Measurements from ENCODE around the gene ISG20.

The ISG20 gene

GRCh38 chr15:88695691-88696251 lies 57.0 kb downstream of the ISG20 start:
- DNase-seq, result no peak

- no peak for DNase-seq
These were observed 57.4 kb downstream of the ISG20 start for GRCh38 chr15:88696254-88696653.

GRCh38 chr15:88697276-88697675 lies 58.5 kb downstream of the ISG20 start:
- no peak for DNase-seq

GRCh38 chr15:88699861-88700260 lies 61.0 kb downstream of the ISG20 start:
- DNase-seq, result peak; percentile 20

- no peak for DNase-seq
These were observed 61.9 kb downstream of the ISG20 start for GRCh38 chr15:88700716-88701115.

- no peak for DNase-seq
These were observed 62.8 kb downstream of the ISG20 start for GRCh38 chr15:88701561-88702095.

GRCh38 chr15:88702983-88703382 lies 64.2 kb downstream of the ISG20 start:
- no peak for DNase-seq

DNA sequence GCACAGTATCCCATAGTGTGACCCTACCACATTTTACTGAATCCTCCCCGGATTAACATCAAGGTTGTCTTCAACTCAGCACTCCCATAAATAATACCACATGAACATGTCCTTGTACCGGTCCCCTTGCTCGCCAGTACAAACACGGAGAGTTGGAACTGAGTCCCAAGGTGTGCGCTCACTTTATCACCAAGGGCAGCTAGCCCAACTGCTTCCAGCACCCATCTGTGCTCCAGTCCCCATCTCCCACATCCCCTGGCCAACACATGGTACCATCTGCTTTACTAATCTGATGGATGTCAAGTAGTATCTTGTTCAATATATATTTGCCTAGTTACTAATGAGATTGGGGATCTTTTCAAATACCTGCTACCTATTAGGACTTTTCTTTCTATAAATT lies 64.7 kb downstream of the ISG20 start:
- DNase-seq, result peak; percentile 43

- DNase-seq, result no peak
These were observed 66.3 kb downstream of the ISG20 start for GRCh38 chr15:88704791-88705768.

- no peak for DNase-seq
These were observed 67.0 kb downstream of the ISG20 start for GRCh38 chr15:88705769-88706165.

Measured in NCI-H524 treated with DMSO at 0.1 percent for 48 hours (cell line).